Neural progenitor cell (in vitro differentiated cells): ENCODE measurements around the gene CYTH1.

Experiments used
- CTCF ChIP-seq: fragments of 200-600 bp; sonication (generic); IDR thresholded peaks from 2 replicates; pipeline ENCODE4 v1.5.1; 2017; ENCODE audit warnings: antibody characterized with exemption, mild to moderate bottlenecking
- EZH2 ChIP-seq: fragments of 200-600 bp; sonication (generic); IDR thresholded peaks from 2 replicates; pipeline ENCODE4 v1.6.1; 2017; ENCODE audit warnings: antibody characterized with exemption, mild to moderate bottlenecking, moderate library complexity

- no peak for TF ChIP-seq CTCF
- no peak for TF ChIP-seq EZH2
Observed at GRCh38 chr17:78652913-78653312, 129.2 kb downstream of the CYTH1 start.
